Endothelial cell of umbilical vein (primary cell): ENCODE results near the gene HCST.

Experiments
- EZH2 ChIP-seq: IDR thresholded peaks from 2 replicates; pipeline ENCODE4 v1.6.1; 2012; ENCODE audit warnings: borderline replicate concordance, low read depth, mild to moderate bottlenecking, moderate library complexity, low read length, inconsistent platforms; ENCODE audit not compliant: severe bottlenecking
- FOS ChIP-seq: IDR thresholded peaks from 2 replicates; pipeline ENCODE4 v1.6.1; 2011; ENCODE audit warnings: mild to moderate bottlenecking, low read length, moderate library complexity, borderline replicate concordance; ENCODE audit not compliant: insufficient read depth
- GATA2 ChIP-seq: IDR thresholded peaks from 2 replicates; pipeline ENCODE4 v1.7.0; 2011; ENCODE audit warnings: low read depth, mild to moderate bottlenecking, moderate library complexity, mixed read lengths, low read length; ENCODE audit not compliant: insufficient read length, insufficient read depth
- MYC ChIP-seq: IDR thresholded peaks from one replicate; pipeline ENCODE4 v1.6.1; 2011; ENCODE audit warnings: mild to moderate bottlenecking, low read depth, low read length
- POLR2A ChIP-seq: IDR thresholded peaks from 2 replicates; pipeline ENCODE4 v1.6.1; 2012; ENCODE audit warnings: low read depth, mild to moderate bottlenecking, control low read depth, low read length
- POLR2AphosphoS5 ChIP-seq: IDR thresholded peaks from 2 replicates; pipeline ENCODE4 v1.6.1; 2012; ENCODE audit warnings: low read depth, mild to moderate bottlenecking, control low read depth, low read length, moderate library complexity; ENCODE audit not compliant: insufficient read depth
- TF ChIP-seq, protein P1 (sequence below), 2 donors: IDR thresholded peaks; 1 replicate in 1 of 2; 2 replicates in 1 of 2; pipeline ENCODE4 v1.5.1; 2011; ENCODE audit warnings: low read length in 2 of 2, mild to moderate bottlenecking in 2 of 2, moderate library complexity in 2 of 2, control low read depth in 1 of 2, inconsistent platforms in 1 of 2, low read depth in 1 of 2; ENCODE audit not compliant: insufficient read depth in 1 of 2; ENCODE audit errors: extremely low read depth in 1 of 2
- TF ChIP-seq, protein P2 (sequence below): IDR thresholded peaks from 2 replicates; pipeline ENCODE4 v1.6.1; 2011; ENCODE audit not compliant: insufficient read depth, insufficient read length

DNA sequence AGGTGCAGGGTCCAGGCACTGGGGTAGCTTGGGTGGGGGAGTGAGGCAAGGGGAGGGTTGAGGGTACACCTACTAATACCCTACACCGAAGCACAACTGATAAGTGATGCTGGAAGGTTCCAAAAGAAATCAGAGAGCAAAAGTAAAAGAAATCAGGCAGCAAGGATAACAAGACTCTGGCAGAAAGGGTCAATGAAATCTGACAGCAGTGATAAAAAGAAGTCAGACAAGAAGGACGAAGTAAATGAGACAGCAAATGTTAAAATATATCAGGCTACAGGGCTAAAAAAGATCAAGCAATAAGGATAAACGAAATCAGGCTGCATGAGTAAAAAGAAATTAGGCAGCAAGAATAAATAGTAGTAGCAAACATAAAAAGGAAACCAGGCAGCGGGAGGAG, 38.5 kb downstream of the HCST start:
- TF ChIP-seq, protein P1, sequence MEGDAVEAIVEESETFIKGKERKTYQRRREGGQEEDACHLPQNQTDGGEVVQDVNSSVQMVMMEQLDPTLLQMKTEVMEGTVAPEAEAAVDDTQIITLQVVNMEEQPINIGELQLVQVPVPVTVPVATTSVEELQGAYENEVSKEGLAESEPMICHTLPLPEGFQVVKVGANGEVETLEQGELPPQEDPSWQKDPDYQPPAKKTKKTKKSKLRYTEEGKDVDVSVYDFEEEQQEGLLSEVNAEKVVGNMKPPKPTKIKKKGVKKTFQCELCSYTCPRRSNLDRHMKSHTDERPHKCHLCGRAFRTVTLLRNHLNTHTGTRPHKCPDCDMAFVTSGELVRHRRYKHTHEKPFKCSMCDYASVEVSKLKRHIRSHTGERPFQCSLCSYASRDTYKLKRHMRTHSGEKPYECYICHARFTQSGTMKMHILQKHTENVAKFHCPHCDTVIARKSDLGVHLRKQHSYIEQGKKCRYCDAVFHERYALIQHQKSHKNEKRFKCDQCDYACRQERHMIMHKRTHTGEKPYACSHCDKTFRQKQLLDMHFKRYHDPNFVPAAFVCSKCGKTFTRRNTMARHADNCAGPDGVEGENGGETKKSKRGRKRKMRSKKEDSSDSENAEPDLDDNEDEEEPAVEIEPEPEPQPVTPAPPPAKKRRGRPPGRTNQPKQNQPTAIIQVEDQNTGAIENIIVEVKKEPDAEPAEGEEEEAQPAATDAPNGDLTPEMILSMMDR (IDR thresholded peaks at IDR 0.05; ENCODE audit: extremely low read depth in 1 of 2, insufficient read depth in 1 of 2, low read depth in 1 of 2, low read length in 2 of 2) = no peak
- TF ChIP-seq MYC (no peak), POLR2AphosphoS5 (no peak), POLR2A (no peak), GATA2 (no peak), FOS (no peak), EZH2 (no peak)
- TF ChIP-seq, protein P2, sequence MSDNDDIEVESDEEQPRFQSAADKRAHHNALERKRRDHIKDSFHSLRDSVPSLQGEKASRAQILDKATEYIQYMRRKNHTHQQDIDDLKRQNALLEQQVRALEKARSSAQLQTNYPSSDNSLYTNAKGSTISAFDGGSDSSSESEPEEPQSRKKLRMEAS = no peak
